Mesothelial cell of epicardium (in vitro differentiated cells): ENCODE results near the gene GNLY. TPM values are rescaled to one million over a fixed set of nuclear protein-coding genes. Genes with fewer than 3 reads are reported as not detected.

Source experiments
- DNase-seq, 2 experiments: peaks; one replicate each; pipeline ENCODE4 v3.0.0; 2021; ENCODE audit warnings: low spot score in 2 of 2; ENCODE audit not compliant: unreplicated experiment in 2 of 2
- H3K27ac Mint-ChIP-seq: 2 replicates; pipeline ENCODE4 v1.8.0; 2021; ENCODE audit warnings: mixed read lengths
- H3K27me3 Mint-ChIP-seq: 2 replicates; pipeline ENCODE4 v1.8.0; 2021; ENCODE audit warnings: low read depth, mixed read lengths
- H3K36me3 Mint-ChIP-seq: 2 replicates; pipeline ENCODE4 v1.8.0; 2021; ENCODE audit warnings: mixed read lengths
- H3K4me1 Mint-ChIP-seq: 2 replicates; pipeline ENCODE4 v1.8.0; 2021; ENCODE audit warnings: mixed read lengths
- H3K4me3 Mint-ChIP-seq: 2 replicates; pipeline ENCODE4 v1.8.0; 2021; ENCODE audit warnings: mild to moderate bottlenecking, moderate library complexity, mixed read lengths
- H3K9me3 Mint-ChIP-seq: 2 replicates; pipeline ENCODE4 v1.8.0; 2021; ENCODE audit warnings: mixed read lengths
- CTCF ChIP-seq: fragments of 200-600 bp; sonication (generic); IDR thresholded peaks from one replicate; pipeline ENCODE4 v1.5.0; 2021; ENCODE audit warnings: antibody characterized with exemption; ENCODE audit not compliant: unreplicated experiment
- total RNA-seq: library from RNA; stranded (reverse); gene quantifications from 3 replicates; pipeline ENCODE4 v1.2.1, GENCODE V29; 2021

Gene GNLY
- total RNA-seq, 1 donor from 2014 or later = not detected

DNA sequence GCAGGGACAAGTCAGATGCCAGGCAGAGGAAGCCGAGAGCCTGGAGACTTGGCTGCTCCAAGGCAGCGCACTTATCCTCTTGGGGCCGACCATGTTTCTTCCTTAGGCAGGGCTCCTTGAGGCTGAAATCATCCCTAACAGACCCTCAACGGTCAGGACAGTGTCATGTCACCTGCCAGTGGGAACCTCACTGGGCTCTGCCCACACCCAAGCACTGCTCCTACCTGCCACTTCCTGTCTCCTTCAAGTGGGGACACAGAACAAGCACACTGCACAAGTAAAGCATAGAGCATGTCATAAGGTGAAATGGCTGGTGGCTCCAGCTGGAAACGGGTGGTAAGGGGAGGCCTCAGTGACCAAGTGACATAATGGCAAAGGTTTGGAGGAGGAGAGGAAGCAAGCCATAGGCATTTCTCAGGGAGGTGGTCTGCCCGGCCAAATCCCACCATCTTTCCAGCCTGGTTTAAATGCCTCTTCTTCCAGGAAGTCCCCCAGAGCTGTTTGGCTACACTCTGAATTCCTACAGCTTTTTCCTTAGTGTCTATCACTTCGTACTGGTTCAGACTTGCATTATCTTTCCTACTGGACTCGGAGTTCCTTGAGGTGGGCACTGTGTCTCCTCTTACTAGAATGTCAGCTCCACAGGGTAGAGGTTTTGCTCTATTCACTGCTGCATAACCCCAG lies 52.3 kb downstream of the GNLY start:
- Mint-ChIP-seq H3K4me3 (no peak overlapping the region), H3K27me3 (peaks cover 12% of the 10 kb centered on the region), H3K27ac (no peak overlapping the region), H3K4me1 (peaks cover 50% of the 10 kb centered on the region), H3K9me3 (no peaks in the 10 kb centered on the region), H3K36me3 (no peaks in the 10 kb centered on the region)
- no peak for DNase-seq
- TF ChIP-seq CTCF = no peak

GRCh38 chr2:85747441-85747840 lies 53.3 kb downstream of the GNLY start:
- no peak overlapping the region for H3K4me3 Mint-ChIP-seq
- no peaks in the 10 kb centered on the region for H3K9me3 Mint-ChIP-seq
- peaks cover 40% of the 10 kb centered on the region for H3K4me1 Mint-ChIP-seq
- no peaks in the 10 kb centered on the region for H3K36me3 Mint-ChIP-seq
- H3K27me3 Mint-ChIP-seq = peaks cover 20% of the 10 kb centered on the region
- H3K27ac Mint-ChIP-seq = no peak overlapping the region
- no peak for DNase-seq
- TF ChIP-seq CTCF = no peak

DNA sequence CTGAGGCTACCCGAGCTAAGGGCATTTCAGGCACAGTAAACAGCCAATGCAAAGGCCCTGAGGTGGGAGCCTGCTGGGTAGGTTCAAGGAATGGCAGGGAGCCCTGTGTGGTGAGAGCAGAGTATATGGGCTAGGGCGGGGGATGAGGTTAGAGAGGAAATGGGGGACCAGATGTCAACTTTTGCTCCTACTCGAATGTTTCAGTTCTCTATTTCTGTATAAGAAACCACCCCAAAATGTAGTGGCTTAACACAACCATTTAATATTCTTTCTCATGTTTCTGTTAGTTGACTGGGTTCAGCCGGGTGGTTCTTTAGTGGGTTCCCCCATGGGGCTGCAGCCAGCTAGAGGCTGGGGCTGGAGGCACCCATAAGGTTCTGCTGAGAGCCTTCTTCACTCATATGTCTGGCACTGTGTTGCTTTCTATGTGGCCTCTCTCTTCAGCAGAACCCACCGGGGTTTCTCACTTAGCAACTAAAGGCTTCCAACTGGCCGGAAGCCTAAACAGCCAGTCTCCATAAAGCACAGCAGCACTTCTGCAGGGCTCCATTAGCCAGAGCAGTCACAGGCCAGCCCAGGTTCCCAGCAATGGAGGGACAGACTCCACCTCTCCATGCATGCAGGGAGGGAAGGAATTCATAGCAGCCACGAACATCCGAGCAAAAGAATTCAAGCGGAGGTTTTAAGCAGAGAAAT lies 54.0 kb downstream of the GNLY start:
- Mint-ChIP-seq H3K27me3 (peaks cover 23% of the 10 kb centered on the region), H3K36me3 (no peaks in the 10 kb centered on the region), H3K4me1 (peaks cover 35% of the 10 kb centered on the region), H3K27ac (no peak overlapping the region), H3K9me3 (no peaks in the 10 kb centered on the region), H3K4me3 (no peak overlapping the region)
- TF ChIP-seq CTCF = no peak
- DNase-seq = no peak

Other genes with a start within 250 kb of the GNLY start
- 263 to 274 TPM (median 271 TPM) in 3 replicates for gene MAT2A, start 155.2 kb upstream of the GNLY start, total RNA-seq
- gene GGCX, start 132.9 kb upstream of the GNLY start, total RNA-seq = 57.4 to 58.2 TPM (median 57.7 TPM) in 3 replicates
- 51.0 to 55.7 TPM (median 55.5 TPM) in 3 replicates for gene VAMP8, start 116.8 kb upstream of the GNLY start, total RNA-seq
- 2.5 to 3.7 TPM (median 3.4 TPM) in 3 replicates for gene VAMP5, start 109.9 kb upstream of the GNLY start, total RNA-seq
- gene RNF181, start 98.6 kb upstream of the GNLY start, total RNA-seq = 76.6 to 87.4 TPM (median 82.8 TPM) in 3 replicates
- gene TMEM150A, start 91.7 kb upstream of the GNLY start, total RNA-seq = 13.5 to 15.2 TPM (median 14.4 TPM) in 3 replicates
- 70.8 to 79.0 TPM (median 74.6 TPM) in 3 replicates for gene C2orf68, start 82.3 kb upstream of the GNLY start, total RNA-seq
- gene USP39, start 78.2 kb upstream of the GNLY start, total RNA-seq = 45.5 to 51.1 TPM (median 49.9 TPM) in 3 replicates
- not detected in 3 replicates for gene SFTPB, start 26.2 kb upstream of the GNLY start, total RNA-seq
- 12.6 to 13.8 TPM (median 12.7 TPM) in 3 replicates for gene ATOH8, start 59.6 kb downstream of the GNLY start, total RNA-seq
- 23.2 to 28.6 TPM (median 25.8 TPM) in 3 replicates for gene ST3GAL5, start 194.6 kb downstream of the GNLY start, total RNA-seq